KMS-11 (cell line): ENCODE results near the gene NUMA1.
A peak's percentile ranks its signal among the peaks of the same experiment; 100 is the strongest.

Experiments used
- H2AFZ ChIP-seq: fragments of 200-600 bp; sonication (generic); 2 replicates; pipeline ENCODE4 v1.6.1; 2016; ENCODE audit warnings: antibody characterized with exemption, mixed run types, low read depth
- H3K27ac ChIP-seq: fragments of 200-600 bp; sonication (generic); 2 replicates; pipeline ENCODE4 v1.6.1; 2016; ENCODE audit warnings: mild to moderate bottlenecking, mixed run types
- H3K27me3 ChIP-seq: fragments of 200-600 bp; sonication (generic); 2 replicates; pipeline ENCODE4 v1.6.1; 2017; ENCODE audit warnings: mild to moderate bottlenecking, low read depth, mixed run types, moderate library complexity; ENCODE audit not compliant: insufficient read depth
- H3K36me3 ChIP-seq: fragments of 200-600 bp; sonication (generic); 2 replicates; pipeline ENCODE4 v1.6.1; 2017; ENCODE audit warnings: mild to moderate bottlenecking, mixed run types; ENCODE audit not compliant: insufficient read depth
- H3K4me1 ChIP-seq: fragments of 200-600 bp; sonication (generic); 2 replicates; pipeline ENCODE4 v1.6.1; 2016; ENCODE audit warnings: mild to moderate bottlenecking, low read depth, mixed run types; ENCODE audit not compliant: poor library complexity, severe bottlenecking
- H3K4me2 ChIP-seq: fragments of 200-600 bp; sonication (generic); 2 replicates; pipeline ENCODE4 v1.7.0; 2016; ENCODE audit warnings: mild to moderate bottlenecking, mixed run types
- H3K4me3 ChIP-seq: fragments of 200-600 bp; sonication (generic); IDR thresholded peaks from 2 replicates; pipeline ENCODE4 v1.6.1; 2017; ENCODE audit warnings: low read depth, low read length, mixed read lengths; ENCODE audit not compliant: insufficient read depth
- H3K79me2 ChIP-seq: fragments of 200-600 bp; sonication (generic); 2 replicates; pipeline ENCODE4 v1.6.1; 2016; ENCODE audit warnings: low read depth, mixed run types; ENCODE audit not compliant: insufficient read depth
- H3K9ac ChIP-seq: fragments of 200-600 bp; sonication (generic); 2 replicates; pipeline ENCODE4 v1.6.1; 2016; ENCODE audit warnings: mild to moderate bottlenecking, mixed run types
- H4K20me1 ChIP-seq: fragments of 200-600 bp; sonication (generic); 2 replicates; pipeline ENCODE4 v1.6.1; 2016; ENCODE audit warnings: mild to moderate bottlenecking, mixed run types; ENCODE audit not compliant: insufficient read depth
- TF ChIP-seq, protein P1 (sequence below): fragments of 200-600 bp; sonication (generic); conservative IDR thresholded peaks from 2 replicates; pipeline ENCODE4 v1.6.1; 2017; ENCODE audit warnings: low read depth, mild to moderate bottlenecking, antibody characterized with exemption, low read length, moderate library complexity, mixed read lengths

Gene NUMA1

DNA sequence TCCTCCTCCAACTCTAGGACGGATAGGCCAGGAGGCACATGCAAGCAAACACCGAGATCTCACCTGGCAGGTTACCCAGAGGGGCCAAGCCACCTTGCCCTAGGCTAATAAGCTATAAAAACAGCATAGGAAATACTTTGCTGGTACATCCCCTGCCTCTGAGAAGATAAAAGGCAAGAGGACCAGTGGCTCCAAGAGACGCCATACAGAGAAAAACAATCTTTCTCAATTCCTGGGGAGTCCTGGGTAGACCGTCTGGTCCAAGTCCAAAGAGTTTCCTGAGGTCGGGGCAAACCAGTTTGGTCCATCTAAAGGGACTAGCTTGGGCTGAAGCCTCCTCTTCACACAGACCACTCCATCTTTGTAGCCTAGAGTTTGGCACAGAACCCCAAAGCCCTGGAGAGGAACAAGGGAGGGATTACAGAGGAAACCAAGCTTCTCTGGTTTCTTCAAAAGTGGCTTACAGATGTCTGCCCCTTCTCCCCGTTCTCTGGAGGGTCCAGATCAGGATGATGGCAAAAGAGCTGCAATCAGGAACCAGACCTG is 40.4 kb downstream of the NUMA1 start:
- no peaks in the 10 kb centered on the region for H4K20me1 ChIP-seq
- H3K4me2 ChIP-seq, result peak overlapping the region; percentile 100
- H2AFZ ChIP-seq, result 0 out of 2 replicates have a peak overlapping the region, but pooled peaks have one; percentile 3
- H3K27ac ChIP-seq, result peak overlapping the region; percentile 89
- H3K79me2 ChIP-seq, result peaks cover 90% of the 10 kb centered on the region
- TF ChIP-seq, protein P1, sequence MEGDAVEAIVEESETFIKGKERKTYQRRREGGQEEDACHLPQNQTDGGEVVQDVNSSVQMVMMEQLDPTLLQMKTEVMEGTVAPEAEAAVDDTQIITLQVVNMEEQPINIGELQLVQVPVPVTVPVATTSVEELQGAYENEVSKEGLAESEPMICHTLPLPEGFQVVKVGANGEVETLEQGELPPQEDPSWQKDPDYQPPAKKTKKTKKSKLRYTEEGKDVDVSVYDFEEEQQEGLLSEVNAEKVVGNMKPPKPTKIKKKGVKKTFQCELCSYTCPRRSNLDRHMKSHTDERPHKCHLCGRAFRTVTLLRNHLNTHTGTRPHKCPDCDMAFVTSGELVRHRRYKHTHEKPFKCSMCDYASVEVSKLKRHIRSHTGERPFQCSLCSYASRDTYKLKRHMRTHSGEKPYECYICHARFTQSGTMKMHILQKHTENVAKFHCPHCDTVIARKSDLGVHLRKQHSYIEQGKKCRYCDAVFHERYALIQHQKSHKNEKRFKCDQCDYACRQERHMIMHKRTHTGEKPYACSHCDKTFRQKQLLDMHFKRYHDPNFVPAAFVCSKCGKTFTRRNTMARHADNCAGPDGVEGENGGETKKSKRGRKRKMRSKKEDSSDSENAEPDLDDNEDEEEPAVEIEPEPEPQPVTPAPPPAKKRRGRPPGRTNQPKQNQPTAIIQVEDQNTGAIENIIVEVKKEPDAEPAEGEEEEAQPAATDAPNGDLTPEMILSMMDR, result no peak
- no peak overlapping the region for H3K4me3 ChIP-seq
- no peaks in the 10 kb centered on the region for H3K27me3 ChIP-seq
- peak overlapping the region; percentile 78; the same call in 1 of the 2 replicates for H3K9ac ChIP-seq
- no peaks in the 10 kb centered on the region; the same call in 1 of the 2 replicates for H3K36me3 ChIP-seq
- peaks cover 67% of the 10 kb centered on the region for H3K4me1 ChIP-seq

DNA sequence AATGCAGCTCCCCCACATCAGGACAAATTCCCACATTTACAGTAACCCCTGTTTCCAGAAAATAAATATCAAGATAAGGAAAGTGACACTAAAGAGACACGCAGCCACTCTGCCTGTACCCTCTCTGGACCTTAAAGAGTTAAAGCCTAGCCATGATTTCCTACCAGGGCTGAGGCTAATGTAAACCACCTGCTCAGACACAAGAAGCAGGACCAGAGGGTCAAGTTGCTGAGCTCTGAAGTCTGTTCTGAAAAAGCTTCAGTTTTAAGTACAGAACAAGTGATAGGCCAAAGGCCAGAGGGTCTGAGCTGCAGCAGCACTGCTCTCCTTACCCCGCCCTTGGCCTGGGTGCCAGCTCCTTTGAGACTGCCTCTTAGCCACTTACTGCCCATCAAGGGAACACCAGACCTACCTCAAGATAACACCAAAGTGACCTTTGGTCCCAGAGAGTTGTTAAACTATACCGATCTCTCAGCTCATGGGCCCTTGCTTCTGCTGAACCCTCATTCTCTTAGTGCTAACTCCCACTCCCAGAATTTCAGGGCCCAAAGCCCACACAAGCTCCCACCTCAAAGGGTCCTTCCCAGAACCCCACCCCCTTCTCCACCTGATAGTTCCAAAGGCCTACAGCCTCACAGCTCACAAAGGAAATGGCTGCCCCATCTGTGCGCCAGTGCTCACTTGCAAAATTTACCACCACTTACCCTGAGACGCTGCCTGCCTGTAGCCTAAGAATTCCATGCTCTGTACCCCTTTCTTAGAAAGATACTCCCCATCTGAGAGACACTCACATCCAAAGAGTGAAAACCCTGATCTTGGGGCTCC is 41.1 kb downstream of the NUMA1 start:
- TF ChIP-seq, protein P1, result no peak
- Histone ChIP-seq H3K27ac (peak overlapping the region; percentile 89), H2AFZ (0 out of 2 replicates have a peak overlapping the region, but pooled peaks have one; percentile 3), H3K9ac (peak overlapping the region; percentile 78; the same call in 1 of the 2 replicates), H3K4me3 (no peak overlapping the region), H3K79me2 (peaks cover 91% of the 10 kb centered on the region), H3K4me2 (peak overlapping the region; percentile 100), H3K4me1 (peaks cover 64% of the 10 kb centered on the region), H3K36me3 (peaks cover 2% of the 10 kb centered on the region), H4K20me1 (no peaks in the 10 kb centered on the region), H3K27me3 (no peaks in the 10 kb centered on the region)

DNA sequence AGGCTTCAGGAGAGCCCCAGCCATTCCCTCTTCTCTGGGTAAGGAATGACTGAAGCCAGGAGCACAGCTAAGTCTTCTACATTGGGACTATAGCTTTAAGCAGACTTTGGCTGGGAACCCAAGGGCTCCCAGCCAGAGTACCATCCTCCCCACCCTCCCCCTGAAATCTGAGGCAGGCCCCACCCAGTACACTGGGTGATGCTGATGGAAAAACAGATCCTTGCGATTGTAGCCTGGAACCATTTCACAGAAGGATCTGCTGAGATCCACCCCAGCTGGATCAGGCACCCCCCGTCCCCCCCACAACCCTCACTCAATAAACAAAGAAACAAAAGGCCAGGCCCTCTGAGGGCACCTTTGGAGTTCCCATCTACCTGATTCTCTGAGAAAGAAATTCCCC is 41.9 kb downstream of the NUMA1 start:
- H3K79me2 ChIP-seq, result peaks cover 91% of the 10 kb centered on the region
- H3K9ac ChIP-seq, result peak overlapping the region; percentile 78; the same call in 1 of the 2 replicates
- H2AFZ ChIP-seq, result no peak overlapping the region
- no peaks in the 10 kb centered on the region for H4K20me1 ChIP-seq
- H3K4me1 ChIP-seq, result peaks cover 61% of the 10 kb centered on the region
- H3K4me3 ChIP-seq, result no peak overlapping the region
- peak overlapping the region; percentile 89 for H3K27ac ChIP-seq
- TF ChIP-seq, protein P1, result no peak
- H3K27me3 ChIP-seq, result no peaks in the 10 kb centered on the region
- peak overlapping the region; percentile 100 for H3K4me2 ChIP-seq
- H3K36me3 ChIP-seq, result peaks cover 8% of the 10 kb centered on the region

DNA sequence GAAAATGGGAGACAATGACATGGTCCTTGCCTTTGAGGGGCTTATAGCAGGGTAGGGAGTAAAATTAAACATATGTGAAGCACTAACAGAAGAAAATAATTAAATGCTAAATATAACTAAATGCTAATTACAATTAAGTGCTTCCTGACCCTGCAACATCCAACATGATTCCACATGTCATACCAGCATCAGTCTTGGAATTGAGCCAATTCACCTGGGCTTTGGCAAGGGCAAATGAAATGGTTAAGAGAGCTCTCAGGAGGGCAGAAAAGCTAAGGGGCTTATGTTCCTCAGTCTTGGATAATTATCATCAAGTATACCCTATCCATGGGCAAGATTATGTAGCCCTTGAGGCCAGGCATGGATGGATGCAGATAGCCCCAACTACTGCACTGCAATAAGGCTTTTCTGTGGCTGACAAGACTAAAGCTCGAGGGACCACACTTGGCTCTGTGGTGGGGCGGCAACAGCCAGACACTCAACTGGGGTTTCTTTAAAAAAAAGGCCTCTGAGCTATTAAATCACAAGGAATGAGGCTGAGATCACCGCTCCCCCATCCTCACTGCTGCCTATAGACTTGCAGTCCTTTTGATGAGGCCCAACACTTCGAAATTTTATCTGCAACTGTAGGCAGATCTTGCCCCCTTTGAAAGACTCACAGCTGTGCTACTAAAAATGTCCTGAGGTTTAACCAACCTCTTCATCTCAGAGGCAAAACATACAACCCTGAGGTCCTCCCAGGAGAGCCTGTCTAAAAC is 42.6 kb downstream of the NUMA1 start:
- Histone ChIP-seq H3K4me2 (peak overlapping the region; percentile 100), H3K4me1 (peaks cover 53% of the 10 kb centered on the region), H3K27me3 (no peaks in the 10 kb centered on the region), H3K79me2 (peaks cover 88% of the 10 kb centered on the region), H3K9ac (peak overlapping the region; percentile 78; the same call in 1 of the 2 replicates), H3K27ac (peak overlapping the region; percentile 89), H2AFZ (no peak overlapping the region), H4K20me1 (no peaks in the 10 kb centered on the region), H3K4me3 (no peak overlapping the region), H3K36me3 (peaks cover 11% of the 10 kb centered on the region)
- TF ChIP-seq, protein P1, result no peak
